PC-9 (cell line): ENCODE data around the gene KCTD6.

ENCODE experiments used
- CTCF ChIP-seq: fragments of 200-600 bp; sonication (generic); conservative IDR thresholded peaks from 2 replicates; pipeline ENCODE4 v1.6.1; 2017; ENCODE audit warnings: mixed run types, antibody characterized with exemption, mild to moderate bottlenecking, moderate library complexity
- EZH2 ChIP-seq: fragments of 200-600 bp; sonication (generic); IDR thresholded peaks from 2 replicates; pipeline ENCODE4 v1.8.0; 2017; ENCODE audit warnings: antibody characterized with exemption, low read depth

GRCh38 chr3:58485801-58486435 lies 6.0 kb upstream of the KCTD6 start:
- TF ChIP-seq CTCF: no peak
- no peak for TF ChIP-seq EZH2
